Measurements from ENCODE around the gene MATCAP1. TPM values are rescaled to one million over a fixed set of nuclear protein-coding genes. Genes with fewer than 3 reads are reported as not detected.

The MATCAP1 gene
- total and polyA plus RNA-seq, 10 of the 15 experiments (the other 5 are each of a cell fraction or from before 2014, with no cell fraction given): 2.8 to 25.8 (median 8.6) TPM

GRCh38 chr16:67227567-67227921, 43.8 kb upstream of the MATCAP1 start:
- 12% methylated on average over 12 of the region's 12 CpGs for WGBS (ENCODE audit: insufficient coverage, insufficient replicate concordance, low lambda C conversion rate, missing lambda C conversion rate)
- no TSS peak for BruUV-seq (replicated peaks)
- FAIRE-seq (no peak), ATAC-seq (no peak), DNase-seq (ENCODE audit: low read depth, low spot score) (no peak)
- peak overlapping the region; percentile 86; the same call in 1 of the 2 replicates for H3K4me2 ChIP-seq (ENCODE audit: control insufficient read depth, insufficient read depth)
- ChIA-PET CTCF (interaction anchor here (0.6 to 2.5 kb wide), 9 partner anchors 11 to 72 kb away, joined by 3 to 25 read pairs (median 6); partner anchors contain the start of genes E2F4, ELMO3, FBXL8 and FHOD1), SMC1A (ENCODE audit: uncharacterized antibody, unreplicated experiment) (interaction anchor here (1.4 to 2.6 kb wide), 6 partner anchors 8 to 68 kb away, joined by 3 to 21 read pairs (median 6); partner anchors contain the start of genes FBXL8, FHOD1, SLC9A5 and TRADD), RAD21 (ENCODE audit: unreplicated experiment) (interaction anchor here (0.6 to 3.1 kb wide), 7 partner anchors 16 to 589 kb away, joined by 3 to 35 read pairs (median 6); partner anchors contain the start of genes FHOD1 and PLEKHG4), POLR2A (interaction anchor here (1.0 to 7.7 kb wide), 6 partner anchors 9 to 91 kb away, joined by 3 to 100 read pairs (median 4); partner anchors contain the start of genes E2F4, EXOC3L1, FHOD1 and SLC9A5)
- no peak overlapping the region for H2AFZ ChIP-seq (ENCODE audit: control insufficient read depth, low read depth, low read length)
- H3K4me1 ChIP-seq (ENCODE audit: control insufficient read depth, insufficient read depth, low read length): peaks cover 12% of the 10 kb centered on the region
- TF ChIP-seq PAX5 (IDR thresholded peaks at IDR 0.05; ENCODE audit: borderline replicate concordance, low read depth, low read length) (no peak), ZNF217 (IDR thresholded peaks at IDR 0.05) (no peak), TBL1XR1 (IDR thresholded peaks at IDR 0.05; ENCODE audit: low read depth, low read length) (no peak), MXI1 (IDR thresholded peaks at IDR 0.05; ENCODE audit: low read depth, low read length) (no peak), CHD1 (IDR thresholded peaks at IDR 0.05; ENCODE audit: low read depth, low read length) (no peak), NRF1 (conservative IDR thresholded peaks at IDR 0.05; ENCODE audit: low read depth, low read length) (no peak), SRF (IDR thresholded peaks at IDR 0.05; ENCODE audit: low read depth in 2 of 2, low read length in 2 of 2) (no peak), KAT2A (conservative IDR thresholded peaks at IDR 0.05; ENCODE audit: control insufficient read depth, low read depth, low read length) (no peak), SUPT20H (IDR thresholded peaks at IDR 0.05; ENCODE audit: borderline replicate concordance, control insufficient read depth, low read depth, low read length) (no peak), PAX8 (IDR thresholded peaks at IDR 0.05) (no peak)
- H3K9ac ChIP-seq (ENCODE audit: control insufficient read depth, insufficient read depth, low read length): peak overlapping the region; percentile 80
- peaks cover 14 to 25% of the 10 kb centered on the region in 2 experiments; a peak in 3 of 4 replicates for H3K36me3 ChIP-seq (ENCODE audit: control insufficient read depth in 2 of 2, insufficient read depth in 2 of 2, low read length in 1 of 2)
- no peaks in the 10 kb centered on the region for H3K27me3 ChIP-seq (replicated peaks in 1 of 2; ENCODE audit: control insufficient read depth in 2 of 2, insufficient read depth in 2 of 2, low read length in 1 of 2)
- peak overlapping the region; percentile 87 for H3K4me3 ChIP-seq
- no peaks in the 10 kb centered on the region for H3K9me3 ChIP-seq (replicated peaks; ENCODE audit: control insufficient read depth, insufficient read depth, low read length)
- H4K20me1 ChIP-seq (ENCODE audit: control insufficient read depth, insufficient read depth): no peaks in the 10 kb centered on the region
- H3K27ac ChIP-seq (ENCODE audit: control insufficient read depth, insufficient read depth): peak overlapping the region; percentile 74
- in situ Hi-C loops (cut with MboI): no loop called here
- H3K79me2 ChIP-seq (ENCODE audit: control insufficient read depth, insufficient read depth, low read length): peaks cover 18% of the 10 kb centered on the region
- intact Hi-C loops (cut with micrococcal nuclease; ENCODE audit: unreplicated experiment): loop anchor here (1.0 kb wide), 1 partner anchor 20 kb away; the partner anchor contains the start of gene FHOD1
